AG04449 (cell line): ENCODE data around the gene UGT1A8.

Experiments used
- CTCF ChIA-PET: fragments of 350-600 bp; formaldehyde crosslinking; extraction: SDS; loops from one replicate; lab custom pipeline; 2021; ENCODE audit warnings: antibody characterized with exemption; lab: Yijun Ruan, JAX
- POLR2A ChIA-PET: fragments of 400-600, 350-600 bp; formaldehyde crosslinking; extraction: SDS; loops from one replicate; lab custom pipeline; 2020; ENCODE audit warnings: antibody characterized with exemption, inconsistent platforms; lab: Yijun Ruan, JAX
- DNase-seq: peaks from one replicate; pipeline ENCODE4 v3.0.0-alpha.2; 2010; ENCODE audit warnings: low read depth, low spot score
- H3K4me3 ChIP-seq: 2 replicates; pipeline ENCODE4 v1.5.1; 2011; ENCODE audit warnings: low read depth, mild to moderate bottlenecking, control low read depth, low read length
- TF ChIP-seq, protein P1 (sequence below): IDR thresholded peaks from one replicate; pipeline ENCODE4 v1.5.1; 2011; ENCODE audit warnings: mild to moderate bottlenecking, moderate library complexity, low read length, control low read depth, inconsistent platforms; ENCODE audit not compliant: insufficient read depth; ENCODE audit errors: missing control alignments

Gene UGT1A8

DNA sequence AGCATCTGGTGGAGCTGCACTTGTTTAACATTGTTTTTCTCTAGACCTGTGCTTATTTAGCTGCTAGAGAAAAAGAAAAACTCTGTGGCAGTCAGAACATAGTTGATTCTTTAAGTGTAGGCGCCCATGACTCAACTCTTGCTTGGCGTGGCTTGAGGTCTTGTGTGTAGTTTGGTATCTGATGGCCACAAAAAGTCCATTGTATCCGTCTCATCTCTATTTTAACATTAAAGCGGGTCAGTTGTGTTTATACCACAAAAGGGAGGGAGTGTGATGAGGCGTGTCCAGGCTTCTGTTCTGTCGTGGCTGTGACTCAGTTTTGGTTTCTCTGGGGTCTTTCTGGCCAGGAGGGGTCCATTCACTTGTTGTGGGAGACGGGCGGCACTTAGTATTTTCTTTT is 24.2 kb upstream of the UGT1A8 start:
- no peak for DNase-seq
- ChIA-PET POLR2A (no interaction called here), CTCF (no interaction called here)
- H3K4me3 ChIP-seq: no peak overlapping the region
- TF ChIP-seq, protein P1, sequence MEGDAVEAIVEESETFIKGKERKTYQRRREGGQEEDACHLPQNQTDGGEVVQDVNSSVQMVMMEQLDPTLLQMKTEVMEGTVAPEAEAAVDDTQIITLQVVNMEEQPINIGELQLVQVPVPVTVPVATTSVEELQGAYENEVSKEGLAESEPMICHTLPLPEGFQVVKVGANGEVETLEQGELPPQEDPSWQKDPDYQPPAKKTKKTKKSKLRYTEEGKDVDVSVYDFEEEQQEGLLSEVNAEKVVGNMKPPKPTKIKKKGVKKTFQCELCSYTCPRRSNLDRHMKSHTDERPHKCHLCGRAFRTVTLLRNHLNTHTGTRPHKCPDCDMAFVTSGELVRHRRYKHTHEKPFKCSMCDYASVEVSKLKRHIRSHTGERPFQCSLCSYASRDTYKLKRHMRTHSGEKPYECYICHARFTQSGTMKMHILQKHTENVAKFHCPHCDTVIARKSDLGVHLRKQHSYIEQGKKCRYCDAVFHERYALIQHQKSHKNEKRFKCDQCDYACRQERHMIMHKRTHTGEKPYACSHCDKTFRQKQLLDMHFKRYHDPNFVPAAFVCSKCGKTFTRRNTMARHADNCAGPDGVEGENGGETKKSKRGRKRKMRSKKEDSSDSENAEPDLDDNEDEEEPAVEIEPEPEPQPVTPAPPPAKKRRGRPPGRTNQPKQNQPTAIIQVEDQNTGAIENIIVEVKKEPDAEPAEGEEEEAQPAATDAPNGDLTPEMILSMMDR: no peak

- TF ChIP-seq, protein P1: no peak
- no peak for DNase-seq
- CTCF ChIA-PET: no interaction called here
Observed at GRCh38 chr2:233597522-233597921, 19.9 kb upstream of the UGT1A8 start.

DNA sequence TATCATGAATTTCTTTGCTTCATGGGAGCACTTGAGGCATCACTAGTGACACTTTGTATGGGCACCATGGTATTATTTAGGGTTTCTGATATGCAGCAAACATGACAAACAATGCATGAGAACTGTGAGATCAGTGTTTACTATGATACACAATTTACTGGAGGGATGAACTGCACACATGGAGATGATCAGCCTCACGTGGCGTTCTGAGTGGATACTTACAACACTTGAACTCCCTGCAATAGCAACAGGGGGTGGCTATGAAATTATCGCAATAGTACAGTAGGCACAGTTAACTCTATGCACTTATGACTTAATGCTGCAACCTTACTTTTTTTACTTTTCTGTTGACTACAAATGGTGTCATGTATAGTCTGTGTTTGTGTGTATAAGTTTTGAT is 18.5 kb upstream of the UGT1A8 start:
- no peak overlapping the region for H3K4me3 ChIP-seq
- TF ChIP-seq, protein P1: no peak
- ChIA-PET CTCF (no interaction called here), POLR2A (no interaction called here)
- DNase-seq: no peak

More at GRCh38 chr2:233597522-233597921, 19.9 kb upstream of the UGT1A8 start:
- no peak overlapping the region for H3K4me3 ChIP-seq
- POLR2A ChIA-PET: no interaction called here

GRCh38 chr2:233600386-233600785 is 17.0 kb upstream of the UGT1A8 start:
- DNase-seq: no peak
- POLR2A ChIA-PET: no interaction called here
- TF ChIP-seq, protein P1: no peak
- CTCF ChIA-PET: no interaction called here
- H3K4me3 ChIP-seq: no peak overlapping the region

DNA sequence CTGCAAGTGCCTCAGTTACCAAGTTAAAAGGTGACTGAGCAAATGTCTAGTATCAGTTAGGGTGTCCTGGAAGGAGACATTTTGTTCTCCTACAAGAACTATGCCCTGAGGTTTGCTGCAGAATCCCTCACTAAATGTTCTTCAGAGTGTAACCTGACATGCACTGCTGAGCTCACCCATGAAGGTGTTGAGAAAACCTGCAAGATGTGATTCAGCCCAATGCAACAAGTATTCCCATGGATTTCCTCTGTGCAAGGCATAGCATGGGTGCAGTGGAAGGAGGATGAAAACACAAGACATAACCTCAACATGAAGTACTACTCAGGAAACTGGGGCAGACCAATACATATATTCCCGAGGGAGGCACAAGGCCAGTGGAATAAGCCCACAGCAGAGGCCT is 15.4 kb upstream of the UGT1A8 start:
- TF ChIP-seq, protein P1: no peak
- ChIA-PET POLR2A (no interaction called here), CTCF (interaction anchor here (1.1 kb wide), 1 partner anchor 17 kb away, joined by 3 read pairs; no protein-coding TSS in a partner anchor)
- no peak for DNase-seq
- no peak overlapping the region for H3K4me3 ChIP-seq

- POLR2A ChIA-PET: no interaction called here
- no peak overlapping the region for H3K4me3 ChIP-seq
- DNase-seq: no peak
- TF ChIP-seq, protein P1: no peak
- CTCF ChIA-PET: no interaction called here
Observed at GRCh38 chr2:233603520-233603919, 13.9 kb upstream of the UGT1A8 start.
